ENCODE measurements around the gene LRP3. TPM values are rescaled to one million over a fixed set of nuclear protein-coding genes. Genes with fewer than 3 reads are reported as not detected.

The LRP3 gene
- total RNA-seq, 1 experiment from 2014 or later: 20.4 TPM

DNA sequence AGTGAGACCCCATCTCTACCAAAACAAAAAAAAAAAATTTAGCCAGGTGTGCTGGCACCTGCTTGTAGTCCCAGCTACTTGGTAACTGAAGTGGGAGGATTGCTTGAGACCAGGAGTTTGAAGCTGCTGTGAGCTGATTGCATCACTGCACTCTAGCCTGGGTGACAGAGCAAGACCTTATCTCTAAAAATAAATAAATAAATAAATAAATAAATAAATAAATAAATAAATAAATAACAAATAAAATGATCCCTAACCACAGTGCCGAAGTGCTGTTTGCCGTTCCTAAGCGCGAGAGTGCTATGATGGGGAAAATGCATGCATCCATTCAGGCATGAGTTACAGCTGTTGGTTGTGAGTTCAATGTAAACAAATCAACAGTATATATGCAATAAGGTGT is 35.0 kb upstream of the LRP3 start:
- no TSS peak for BruUV-seq (replicated peaks)
- Histone ChIP-seq H3K9me3 (ENCODE audit: low read length) (no peaks in the 10 kb centered on the region), H3K79me2 (ENCODE audit: low read length) (no peaks in the 10 kb centered on the region), H3K4me2 (ENCODE audit: low read length) (no peak overlapping the region), H3F3A (ENCODE audit: low read length, unreplicated experiment) (no peaks in the 10 kb centered on the region), H3K4me1 (ENCODE audit: insufficient read depth, low read length) (no peaks in the 10 kb centered on the region), H3K9ac (ENCODE audit: low read length) (no peak overlapping the region), H4K20me1 (ENCODE audit: low read length) (no peaks in the 10 kb centered on the region), H3K27ac (ENCODE audit: low read length) (no peak overlapping the region), H3K36me3 (ENCODE audit: low read depth, low read length) (no peaks in the 10 kb centered on the region), H3K4me3 (ENCODE audit: low read length) (no peak overlapping the region), H3K27me3 (ENCODE audit: low read length) (no peaks in the 10 kb centered on the region), H3K9me2 (replicated peaks; ENCODE audit: low read length) (no peaks in the 10 kb centered on the region), H2AFZ (ENCODE audit: low read length) (no peak overlapping the region)
- ChIA-PET POLR2A (ENCODE audit: unreplicated experiment) (no interaction called here), CTCF (no interaction called here)
- ATAC-seq: no peak
- intact Hi-C loops (cut with micrococcal nuclease): no loop called here
- DNase-seq: no peak
- TF ChIP-seq EZH2phosphoT487 (IDR thresholded peaks at IDR 0.05; ENCODE audit: borderline replicate concordance, low read length): no peak
- TF ChIP-seq, protein P1, sequence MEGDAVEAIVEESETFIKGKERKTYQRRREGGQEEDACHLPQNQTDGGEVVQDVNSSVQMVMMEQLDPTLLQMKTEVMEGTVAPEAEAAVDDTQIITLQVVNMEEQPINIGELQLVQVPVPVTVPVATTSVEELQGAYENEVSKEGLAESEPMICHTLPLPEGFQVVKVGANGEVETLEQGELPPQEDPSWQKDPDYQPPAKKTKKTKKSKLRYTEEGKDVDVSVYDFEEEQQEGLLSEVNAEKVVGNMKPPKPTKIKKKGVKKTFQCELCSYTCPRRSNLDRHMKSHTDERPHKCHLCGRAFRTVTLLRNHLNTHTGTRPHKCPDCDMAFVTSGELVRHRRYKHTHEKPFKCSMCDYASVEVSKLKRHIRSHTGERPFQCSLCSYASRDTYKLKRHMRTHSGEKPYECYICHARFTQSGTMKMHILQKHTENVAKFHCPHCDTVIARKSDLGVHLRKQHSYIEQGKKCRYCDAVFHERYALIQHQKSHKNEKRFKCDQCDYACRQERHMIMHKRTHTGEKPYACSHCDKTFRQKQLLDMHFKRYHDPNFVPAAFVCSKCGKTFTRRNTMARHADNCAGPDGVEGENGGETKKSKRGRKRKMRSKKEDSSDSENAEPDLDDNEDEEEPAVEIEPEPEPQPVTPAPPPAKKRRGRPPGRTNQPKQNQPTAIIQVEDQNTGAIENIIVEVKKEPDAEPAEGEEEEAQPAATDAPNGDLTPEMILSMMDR (conservative IDR thresholded peaks at IDR 0.05; ENCODE audit: low read depth, low read length): no peak

DNA sequence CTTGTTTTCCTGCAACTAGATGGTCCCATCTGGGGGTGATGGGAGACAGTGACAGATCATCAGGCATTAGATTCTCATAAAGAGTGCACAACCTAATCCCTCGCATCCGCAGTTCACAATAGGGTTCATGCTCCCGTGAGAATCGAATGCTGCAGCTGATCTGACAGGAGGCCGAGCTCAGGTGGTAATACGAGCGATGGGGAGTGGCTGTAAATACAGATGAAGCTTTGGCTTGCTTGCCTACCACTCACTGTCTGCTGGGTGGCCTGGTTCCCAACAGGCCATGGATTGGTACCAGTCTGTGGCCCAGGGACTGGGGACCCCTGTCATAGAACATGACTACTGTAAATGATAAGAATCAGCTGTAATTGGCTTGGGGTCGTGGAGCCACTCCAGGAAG is 34.2 kb upstream of the LRP3 start:
- ATAC-seq (no peak), DNase-seq (no peak)
- H3K9ac ChIP-seq (ENCODE audit: low read length): no peak overlapping the region
- no peaks in the 10 kb centered on the region for H3K4me1 ChIP-seq (ENCODE audit: insufficient read depth, low read length)
- H3F3A ChIP-seq (ENCODE audit: low read length, unreplicated experiment): no peaks in the 10 kb centered on the region
- ChIA-PET POLR2A (ENCODE audit: unreplicated experiment) (no interaction called here), CTCF (no interaction called here)
- H3K4me2 ChIP-seq (ENCODE audit: low read length): no peak overlapping the region
- BruUV-seq (replicated peaks): no TSS peak
- no peaks in the 10 kb centered on the region for H3K36me3 ChIP-seq (ENCODE audit: low read depth, low read length)
- no peaks in the 10 kb centered on the region for H3K9me2 ChIP-seq (replicated peaks; ENCODE audit: low read length)
- TF ChIP-seq, protein P1 (conservative IDR thresholded peaks at IDR 0.05; ENCODE audit: low read depth, low read length): no peak
- no peak for TF ChIP-seq EZH2phosphoT487 (IDR thresholded peaks at IDR 0.05; ENCODE audit: borderline replicate concordance, low read length)
- no peak for TF ChIP-seq EZH2 (IDR thresholded peaks at IDR 0.05; ENCODE audit: low read length, unreplicated experiment)
- no peak overlapping the region for H2AFZ ChIP-seq (ENCODE audit: low read length)
- no peaks in the 10 kb centered on the region for H3K27me3 ChIP-seq (ENCODE audit: low read length)
- no peak overlapping the region for H3K27ac ChIP-seq (ENCODE audit: low read length)
- no peaks in the 10 kb centered on the region for H4K20me1 ChIP-seq (ENCODE audit: low read length)
- no peaks in the 10 kb centered on the region for H3K79me2 ChIP-seq (ENCODE audit: low read length)
- intact Hi-C loops (cut with micrococcal nuclease): no loop called here
- H3K4me3 ChIP-seq (ENCODE audit: low read length): no peak overlapping the region
- H3K9me3 ChIP-seq (ENCODE audit: low read length): no peaks in the 10 kb centered on the region

DNA sequence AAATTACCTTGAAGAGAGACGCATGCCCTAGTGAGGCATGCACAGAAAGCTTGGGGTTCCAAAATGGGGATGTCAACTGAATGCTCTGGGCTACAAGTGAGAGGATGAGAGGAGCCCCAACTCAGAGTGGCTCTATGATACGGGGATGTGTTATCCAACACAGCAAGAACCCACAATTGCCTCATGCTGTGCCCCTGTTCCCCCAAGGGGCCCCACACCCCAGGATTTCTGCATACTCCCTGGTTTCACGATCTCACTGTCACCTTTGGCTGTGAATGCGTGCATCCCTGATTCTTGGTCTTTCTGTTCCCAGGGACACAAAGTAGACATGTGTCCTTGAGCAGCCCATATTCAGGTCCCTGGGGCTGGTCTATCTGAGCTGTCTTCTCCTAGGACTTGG is 32.9 kb upstream of the LRP3 start:
- H3K4me2 ChIP-seq (ENCODE audit: low read length): no peak overlapping the region
- no peak overlapping the region for H2AFZ ChIP-seq (ENCODE audit: low read length)
- H3K4me3 ChIP-seq (ENCODE audit: low read length): no peak overlapping the region
- H3K4me1 ChIP-seq (ENCODE audit: insufficient read depth, low read length): no peaks in the 10 kb centered on the region
- DNase-seq: no peak
- H3K79me2 ChIP-seq (ENCODE audit: low read length): no peaks in the 10 kb centered on the region
- BruUV-seq (replicated peaks): no TSS peak
- no peaks in the 10 kb centered on the region for H3K9me2 ChIP-seq (replicated peaks; ENCODE audit: low read length)
- TF ChIP-seq, protein P1 (conservative IDR thresholded peaks at IDR 0.05; ENCODE audit: low read depth, low read length): no peak
- TF ChIP-seq EZH2phosphoT487 (IDR thresholded peaks at IDR 0.05; ENCODE audit: borderline replicate concordance, low read length) (no peak), EZH2 (IDR thresholded peaks at IDR 0.05; ENCODE audit: low read length, unreplicated experiment) (no peak)
- intact Hi-C loops (cut with micrococcal nuclease): no loop called here
- ChIA-PET CTCF (no interaction called here), POLR2A (ENCODE audit: unreplicated experiment) (no interaction called here)
- H3K27me3 ChIP-seq (ENCODE audit: low read length): no peaks in the 10 kb centered on the region
- no peak overlapping the region for H3K27ac ChIP-seq (ENCODE audit: low read length)
- no peaks in the 10 kb centered on the region for H3K36me3 ChIP-seq (ENCODE audit: low read depth, low read length)
- H3K9ac ChIP-seq (ENCODE audit: low read length): no peak overlapping the region
- no peaks in the 10 kb centered on the region for H4K20me1 ChIP-seq (ENCODE audit: low read length)
- no peaks in the 10 kb centered on the region for H3K9me3 ChIP-seq (ENCODE audit: low read length)
- no peaks in the 10 kb centered on the region for H3F3A ChIP-seq (ENCODE audit: low read length, unreplicated experiment)
- ATAC-seq: no peak
